Medulla oblongata (tissue), 1 donor: ENCODE measurements around the gene PTMA.
"Not testable (repeated sequence)": the region's sequence is repeated elsewhere in the genome, so short reads cannot be mapped to it uniquely, and the experiment has no call there.

Experiments used
- DNase-seq: peaks from one replicate; pipeline ENCODE4 v3.0.0-alpha.2; 2015; ENCODE audit errors: extremely low spot score

The PTMA gene

DNA sequence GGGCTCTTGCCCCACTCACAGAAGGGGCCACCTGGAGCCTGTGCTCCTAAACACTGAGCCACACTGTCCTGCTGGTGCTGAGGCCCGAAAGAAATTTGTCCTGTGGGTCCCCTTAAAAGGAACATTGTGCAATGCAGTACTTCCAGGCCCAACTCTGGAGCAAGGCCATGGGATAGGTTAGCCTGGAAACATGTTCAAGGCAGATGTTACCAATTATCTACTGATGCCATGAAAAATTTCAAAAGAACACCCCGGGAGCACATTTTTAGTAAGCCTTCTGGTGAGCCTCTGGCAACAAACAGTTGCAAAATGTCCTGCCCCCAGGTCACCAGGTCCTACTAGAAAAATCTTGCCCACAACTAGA is 12.3 kb upstream of the PTMA start:
- no peak for DNase-seq

DNA sequence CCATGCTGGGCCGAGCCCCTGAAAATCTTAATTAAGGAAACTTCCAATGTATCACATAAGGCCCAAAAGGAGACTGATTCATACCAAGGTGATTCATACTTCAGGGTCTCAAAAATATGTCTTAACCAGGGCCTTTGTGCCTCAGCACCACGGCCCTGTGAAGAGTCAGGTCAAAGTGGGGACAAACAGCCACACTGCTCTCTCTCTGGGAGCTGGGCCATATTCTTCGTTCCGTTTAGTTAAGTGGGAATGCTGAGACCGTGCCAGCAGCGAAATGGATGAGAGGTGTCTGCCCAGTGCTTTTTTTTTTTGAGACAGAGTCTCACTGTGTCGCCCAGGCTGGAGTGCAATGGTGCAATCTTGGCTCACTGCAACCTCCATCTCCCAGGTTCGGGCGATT is 9.3 kb upstream of the PTMA start:
- peak; percentile 77 for DNase-seq

DNA sequence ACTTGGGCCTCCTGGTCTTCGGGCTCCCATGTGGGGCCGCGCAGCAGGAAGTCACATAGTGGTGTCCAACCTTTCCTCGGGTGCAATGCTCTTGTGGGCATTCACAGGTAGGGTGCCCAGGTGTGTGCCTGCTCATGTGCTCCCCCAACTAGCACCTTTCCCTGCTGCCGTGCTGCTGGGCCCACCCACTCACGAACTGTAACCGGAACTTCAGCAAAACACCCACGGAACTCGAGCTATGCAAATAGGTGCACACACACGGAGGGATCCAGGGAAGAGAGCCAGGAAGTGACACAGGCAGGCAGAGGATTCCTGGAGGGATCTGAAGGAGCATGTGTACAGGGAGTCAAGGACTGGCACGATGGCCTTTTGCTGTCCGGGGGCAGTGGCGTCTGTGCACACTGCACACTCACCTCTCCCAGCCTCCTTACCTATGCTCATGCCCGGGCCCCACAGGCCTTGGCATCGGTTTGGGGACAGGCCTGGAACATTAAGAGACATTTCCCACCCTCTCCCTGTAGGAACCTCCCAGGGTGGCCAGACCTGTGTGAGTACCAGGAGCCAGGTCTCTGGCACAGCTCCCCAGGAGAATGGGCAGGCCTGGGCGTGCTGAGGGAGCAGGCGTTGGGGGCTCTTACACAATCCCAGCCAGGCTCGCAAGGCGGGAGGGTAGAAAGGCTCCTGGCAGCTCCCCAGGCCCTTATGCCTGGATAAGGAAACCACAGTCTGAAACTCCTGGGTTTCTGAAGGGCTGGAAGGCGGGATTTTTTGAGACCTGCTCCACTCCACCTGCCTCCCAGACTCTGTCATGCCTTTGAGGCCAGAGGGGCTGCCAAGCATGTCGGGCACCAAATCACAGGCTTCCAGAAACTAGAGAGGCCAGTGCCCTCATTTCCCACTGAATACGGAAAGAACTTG is 6.6 kb upstream of the PTMA start:
- peak; percentile 24 for DNase-seq

DNA sequence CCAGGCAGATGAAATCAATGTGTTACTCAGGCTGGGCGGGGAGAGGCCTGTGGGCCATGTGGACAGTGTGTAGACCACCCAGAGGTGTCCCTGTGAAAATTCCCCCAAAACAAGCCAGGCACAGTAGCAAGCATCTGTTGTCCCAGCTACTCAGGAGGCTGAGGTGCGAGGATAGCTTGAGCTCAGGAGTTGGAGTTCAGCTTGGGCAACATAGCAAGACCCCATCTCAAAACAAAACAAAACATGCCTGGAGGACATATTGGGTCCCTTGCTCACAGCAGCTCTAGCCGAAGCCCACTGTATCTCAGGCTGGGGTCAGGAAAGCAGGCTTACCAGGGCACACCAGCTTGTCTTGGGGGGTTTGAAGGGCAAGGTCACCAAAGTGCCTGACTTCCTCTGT is 4.3 kb upstream of the PTMA start:
- DNase-seq = no peak

DNA sequence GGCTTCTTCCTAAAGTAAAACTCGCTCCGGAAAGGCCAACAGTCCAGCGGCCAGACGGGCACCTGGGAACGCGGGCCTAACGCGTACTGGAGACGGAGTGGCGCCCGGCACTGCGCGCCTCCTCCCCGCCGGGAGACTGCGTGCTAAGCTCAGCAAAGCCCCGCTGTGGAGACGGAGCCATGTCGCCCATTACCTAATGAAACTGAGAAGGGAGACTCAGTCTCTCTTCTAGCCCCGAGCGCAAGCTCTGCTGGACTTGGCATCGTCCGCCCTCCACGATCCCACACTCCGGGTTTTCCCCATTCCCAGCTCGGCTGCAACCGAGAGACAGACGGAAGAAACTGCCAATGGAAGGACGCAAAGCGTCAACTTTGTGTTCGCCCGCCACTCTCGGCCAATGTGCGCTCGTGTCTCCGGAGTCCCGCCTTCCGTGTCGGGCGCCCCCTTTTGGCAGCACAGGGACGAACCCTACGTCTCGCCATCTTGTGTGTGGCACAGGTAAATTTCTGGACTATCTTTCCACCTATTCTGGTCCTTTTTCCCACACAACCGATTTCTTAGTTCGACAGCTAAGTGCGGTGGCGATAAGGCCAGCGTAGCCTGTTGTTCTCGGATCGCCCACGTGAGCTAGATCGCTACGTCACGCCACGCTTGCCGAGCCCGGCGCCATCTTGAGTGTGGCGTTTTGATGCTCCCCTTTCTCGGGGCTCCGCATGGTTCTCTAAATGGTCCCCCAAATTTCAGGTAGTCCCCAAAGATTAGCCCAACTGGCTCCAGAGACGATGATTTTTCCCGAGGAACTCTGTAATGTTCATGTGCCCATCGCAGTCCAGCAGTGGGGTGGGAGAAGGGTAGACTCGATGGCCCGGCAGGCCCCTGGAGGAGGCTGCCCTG is 1.3 kb upstream of the PTMA start:
- DNase-seq = peak; percentile 99

DNA sequence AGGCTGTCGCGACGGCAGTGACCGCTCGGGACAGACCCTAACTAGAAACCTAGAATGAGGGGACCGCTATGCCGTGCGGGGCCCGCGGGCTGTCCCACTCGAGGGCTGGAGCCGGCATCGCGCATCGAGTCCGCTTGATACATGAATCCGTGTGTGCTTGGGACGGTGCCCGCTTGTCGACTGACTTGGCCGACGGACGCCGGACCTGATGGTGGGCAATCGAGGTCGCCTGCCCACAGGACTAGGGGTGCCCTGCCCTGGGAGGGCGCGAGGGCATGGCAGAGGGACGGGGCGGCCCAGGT is 749 bp upstream of the PTMA start:
- DNase-seq = no peak

DNA sequence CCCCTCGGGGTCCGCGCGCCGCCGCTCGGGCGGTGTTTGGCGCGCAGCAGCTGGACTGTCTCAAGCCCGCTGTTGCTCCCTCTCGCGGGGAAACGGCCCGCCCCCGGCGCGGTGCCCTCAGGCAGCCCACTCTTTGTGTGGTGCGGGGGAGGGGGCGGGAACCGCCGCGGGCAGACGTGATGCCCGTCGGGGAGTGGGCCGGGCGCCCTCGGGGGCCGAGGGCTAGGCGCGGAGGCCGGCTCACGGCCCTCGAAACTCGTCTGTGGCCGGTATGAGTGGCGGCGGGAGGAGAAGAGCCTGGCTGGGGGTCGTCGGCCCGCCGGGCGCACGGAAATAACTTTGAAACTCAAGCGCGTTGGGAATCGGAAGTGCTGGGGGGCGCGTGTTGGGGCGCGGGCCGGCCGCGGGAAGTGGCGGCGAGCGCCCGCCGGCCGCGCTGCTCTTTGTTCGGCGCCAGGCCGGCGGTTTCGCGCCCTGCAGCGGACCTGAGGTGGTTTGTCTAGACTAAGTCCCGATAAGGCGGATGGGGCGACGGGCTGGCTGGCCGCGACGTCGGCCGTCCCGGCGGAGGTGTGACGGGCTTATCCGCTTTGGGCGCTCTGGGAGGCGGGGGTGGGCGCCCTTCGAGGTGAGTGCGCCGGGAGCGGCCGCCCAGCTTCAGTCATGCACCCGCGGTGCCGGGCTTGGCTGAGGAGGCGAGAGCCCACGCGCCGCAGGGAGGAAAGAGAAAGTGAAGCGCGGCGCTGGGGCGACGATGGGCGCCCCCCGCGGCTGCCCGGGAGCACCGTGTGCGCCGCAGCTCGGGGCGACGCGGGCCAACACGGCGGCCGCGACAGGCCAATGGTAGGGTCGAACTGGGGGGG is 679 bp downstream of the PTMA start:
- DNase-seq = no peak

DNA sequence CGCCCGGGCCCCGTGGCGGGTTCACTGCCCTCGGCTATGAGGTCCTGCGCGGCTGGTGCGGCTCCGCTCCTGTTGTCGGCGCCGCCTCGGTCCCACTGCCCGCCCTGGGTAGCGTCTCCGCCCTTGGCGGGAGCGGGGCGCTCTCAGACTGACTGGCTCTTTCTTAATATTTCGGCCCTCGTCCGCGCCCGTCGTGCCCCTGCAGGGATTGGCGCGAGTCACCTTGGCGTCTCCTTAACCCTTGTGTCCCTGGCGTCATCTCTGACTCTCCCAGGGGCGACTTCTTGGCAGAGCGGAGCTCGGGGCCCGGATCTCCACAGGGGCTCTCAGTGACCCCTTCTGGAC is 1.3 kb downstream of the PTMA start:
- DNase-seq = peak; percentile 55

DNA sequence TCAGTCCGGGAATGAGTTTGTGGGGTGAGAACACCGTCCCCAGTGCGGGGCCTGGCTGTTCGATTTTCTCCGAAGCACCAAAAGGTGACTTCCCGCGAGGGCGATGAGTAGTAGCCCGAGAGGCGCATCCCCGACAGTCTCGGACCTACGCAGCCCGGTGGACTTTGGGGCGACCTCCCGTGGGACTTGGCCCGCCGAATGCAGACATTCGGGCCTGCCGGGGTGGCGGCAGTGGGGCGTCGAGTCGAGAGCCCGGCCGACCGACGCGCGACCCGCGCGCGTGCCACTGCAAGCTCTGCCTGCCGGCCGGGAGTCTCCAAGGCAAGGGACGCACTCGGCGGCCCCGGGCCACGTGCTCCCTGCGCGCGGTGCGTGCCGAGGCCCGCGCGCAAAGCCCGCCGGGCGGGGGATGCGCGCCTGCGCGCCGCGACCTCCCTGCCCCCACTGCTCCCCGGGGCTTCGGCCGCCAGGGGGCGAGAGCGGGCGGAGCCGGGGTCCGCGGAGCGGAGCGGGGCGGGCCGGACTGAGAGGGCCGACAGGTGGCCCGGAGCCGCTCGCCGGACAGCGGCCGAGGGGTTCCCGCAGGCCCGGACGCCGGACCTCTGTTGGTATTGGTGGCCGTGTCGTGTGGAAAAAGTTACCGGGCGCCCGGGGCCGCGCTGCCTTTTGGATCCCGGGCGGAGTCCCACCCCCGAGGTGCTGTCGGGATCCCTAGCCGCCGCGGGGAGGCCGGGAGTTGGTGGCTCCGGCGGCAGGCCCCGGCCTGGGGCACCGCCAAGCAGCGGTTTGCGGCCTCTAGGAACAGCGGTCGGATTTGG is 1.9 kb downstream of the PTMA start:
- DNase-seq = peak; percentile 85

DNA sequence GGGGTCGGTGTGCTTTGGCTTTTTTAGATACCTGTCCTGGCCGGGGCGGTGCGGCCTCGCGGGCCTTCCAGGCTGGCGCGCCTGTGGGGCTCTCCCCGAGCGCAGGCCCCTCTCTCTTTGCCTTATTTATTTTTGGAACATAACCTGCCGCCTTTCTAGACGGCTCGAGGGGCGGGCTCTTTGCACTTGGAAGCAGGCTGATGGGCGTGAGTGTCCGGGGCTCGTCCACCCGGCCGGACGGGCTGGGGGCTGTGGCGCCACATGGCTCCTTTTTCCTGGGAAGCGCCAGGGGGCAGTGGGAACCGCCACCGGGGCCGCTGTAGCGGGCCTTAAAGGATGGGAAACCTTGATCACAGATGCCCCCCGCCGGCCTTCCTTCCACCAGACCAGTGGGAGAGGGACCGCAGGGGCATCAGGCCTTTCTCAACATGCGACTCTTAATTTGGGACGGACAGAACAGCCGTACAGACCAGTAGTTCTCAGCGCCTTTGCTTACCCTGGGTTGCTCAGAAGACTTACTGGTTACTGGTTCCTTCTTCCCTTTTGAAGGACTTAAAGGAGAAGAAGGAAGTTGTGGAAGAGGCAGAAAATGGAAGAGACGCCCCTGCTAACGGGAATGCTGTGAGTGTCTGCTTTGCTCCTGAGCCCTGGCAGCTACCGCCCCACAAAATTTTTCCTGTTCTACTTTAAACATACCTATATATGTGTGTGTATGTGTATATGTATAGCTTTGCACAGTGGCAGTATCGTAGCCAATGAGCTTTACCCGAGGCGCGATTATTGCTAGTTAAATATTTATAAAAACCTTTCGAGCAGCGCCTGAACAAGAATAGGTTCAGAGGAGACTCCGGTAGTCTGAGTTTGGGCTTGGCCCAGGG is 2.7 kb downstream of the PTMA start:
- peak; percentile 55 for DNase-seq

DNA sequence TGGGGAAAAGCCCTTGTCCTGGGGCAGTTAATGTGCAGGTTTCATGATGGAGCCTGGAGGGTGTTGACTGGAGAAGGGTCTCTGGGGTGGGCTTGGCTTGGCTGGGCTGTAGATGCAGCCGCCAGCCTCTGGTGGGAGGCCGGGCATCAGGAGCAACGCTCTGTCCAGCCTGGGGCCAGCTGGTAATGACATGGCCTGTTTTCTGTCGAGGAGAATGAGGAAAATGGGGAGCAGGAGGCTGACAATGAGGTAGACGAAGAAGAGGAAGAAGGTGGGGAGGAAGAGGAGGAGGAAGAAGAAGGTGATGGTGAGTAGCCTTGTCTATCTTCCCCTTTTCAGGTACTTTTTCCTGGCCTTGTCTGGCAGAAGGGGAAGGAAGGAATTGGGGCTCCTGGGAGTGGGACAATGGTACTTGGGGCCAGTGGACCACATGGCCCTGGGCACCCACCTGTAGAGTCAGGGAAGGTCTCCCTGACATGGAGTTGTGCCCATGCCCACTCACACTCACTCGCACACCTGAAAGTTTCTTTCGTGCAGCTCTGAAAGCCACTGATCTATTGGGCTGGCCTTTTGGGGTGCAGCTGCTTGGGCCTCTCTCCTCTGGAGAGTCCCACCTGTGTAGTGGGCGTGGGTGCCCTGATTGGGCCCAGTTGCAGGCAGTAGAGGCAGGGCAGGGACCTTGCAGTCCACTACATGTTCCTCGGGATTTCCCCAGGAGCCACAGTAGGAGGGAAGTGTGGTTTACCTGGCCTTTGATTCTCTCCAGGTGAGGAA is 3.5 kb downstream of the PTMA start:
- DNase-seq = no peak

DNA sequence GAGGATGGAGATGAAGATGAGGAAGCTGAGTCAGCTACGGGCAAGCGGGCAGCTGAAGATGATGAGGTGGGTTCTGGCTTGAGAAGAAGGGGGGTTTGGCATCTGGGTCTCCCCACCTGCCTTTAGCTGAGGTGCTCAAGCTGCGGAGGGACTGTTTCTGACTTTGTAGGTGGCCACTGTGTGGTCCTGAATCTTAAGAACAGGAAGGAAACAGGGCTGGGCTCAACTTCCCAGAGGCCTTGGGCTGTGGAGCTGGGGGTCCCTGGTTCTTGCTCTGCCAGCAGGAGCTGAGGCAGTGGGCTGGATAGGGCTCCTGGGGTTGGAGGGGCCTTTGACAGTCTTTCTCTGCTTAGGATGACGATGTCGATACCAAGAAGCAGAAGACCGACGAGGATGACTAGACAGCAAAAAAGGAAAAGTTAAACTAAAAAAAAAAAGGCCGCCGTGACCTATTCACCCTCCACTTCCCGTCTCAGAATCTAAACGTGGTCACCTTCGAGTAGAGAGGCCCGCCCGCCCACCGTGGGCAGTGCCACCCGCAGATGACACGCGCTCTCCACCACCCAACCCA is 4.2 kb downstream of the PTMA start:
- DNase-seq = not testable (repeated sequence)

DNA sequence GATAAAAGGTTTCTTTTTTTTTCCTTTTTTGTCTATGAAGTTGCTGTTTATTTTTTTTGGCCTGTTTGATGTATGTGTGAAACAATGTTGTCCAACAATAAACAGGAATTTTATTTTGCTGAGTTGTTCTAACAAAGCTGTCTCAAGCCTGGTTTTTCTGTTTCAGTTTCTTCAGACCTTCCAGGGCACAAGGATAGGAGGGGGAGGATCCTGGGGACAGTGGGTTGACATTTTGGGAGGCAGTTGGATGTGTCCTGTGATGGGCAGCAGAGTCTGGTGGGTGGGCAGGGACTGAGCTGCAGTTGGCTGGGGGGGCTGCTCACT is 5.0 kb downstream of the PTMA start:
- DNase-seq = not testable (repeated sequence)

DNA sequence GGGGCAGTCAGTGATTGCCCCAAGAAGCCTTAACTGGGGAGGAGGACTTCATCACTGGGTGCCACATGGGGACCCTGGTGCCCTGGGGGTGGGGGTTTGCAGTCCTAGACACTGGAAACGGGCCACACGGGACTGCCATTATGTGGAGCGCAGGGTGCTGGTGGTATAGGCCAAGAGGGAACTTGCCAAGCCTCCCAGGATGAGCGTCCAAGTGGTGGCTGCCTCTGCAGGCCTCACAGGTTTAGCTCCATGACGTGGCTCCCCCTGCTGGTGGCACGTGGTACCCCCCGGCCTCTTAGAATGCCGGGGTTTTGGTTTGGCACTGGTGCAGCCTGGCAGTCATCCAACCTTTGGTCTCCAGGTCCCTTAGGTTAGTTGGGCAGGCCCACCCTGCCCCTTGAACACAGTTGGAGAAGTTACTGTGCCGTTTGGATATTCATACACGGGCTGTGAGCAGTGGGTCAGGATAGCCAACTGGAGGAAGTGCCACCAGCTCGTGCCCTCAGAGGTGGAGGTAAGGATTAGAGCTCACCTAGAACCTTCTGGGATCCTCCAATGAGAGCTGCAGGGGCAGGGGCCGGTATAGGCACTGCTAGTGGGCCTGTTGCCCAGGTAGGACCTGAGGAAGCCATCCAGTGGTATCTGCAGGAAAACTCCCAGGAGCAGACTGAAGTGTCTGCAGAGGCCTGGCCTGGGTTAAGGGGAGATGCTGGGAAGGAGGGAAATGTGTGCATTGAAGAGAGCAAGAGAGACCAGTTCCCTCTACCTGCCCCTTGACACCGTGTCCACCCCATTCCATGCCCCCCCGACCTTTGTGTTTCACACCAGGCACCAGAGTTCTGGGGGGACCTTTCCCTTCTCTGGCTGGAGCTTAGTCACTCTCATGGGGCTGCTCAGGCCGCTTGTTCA is 5.7 kb downstream of the PTMA start:
- DNase-seq = peak; percentile 91

DNA sequence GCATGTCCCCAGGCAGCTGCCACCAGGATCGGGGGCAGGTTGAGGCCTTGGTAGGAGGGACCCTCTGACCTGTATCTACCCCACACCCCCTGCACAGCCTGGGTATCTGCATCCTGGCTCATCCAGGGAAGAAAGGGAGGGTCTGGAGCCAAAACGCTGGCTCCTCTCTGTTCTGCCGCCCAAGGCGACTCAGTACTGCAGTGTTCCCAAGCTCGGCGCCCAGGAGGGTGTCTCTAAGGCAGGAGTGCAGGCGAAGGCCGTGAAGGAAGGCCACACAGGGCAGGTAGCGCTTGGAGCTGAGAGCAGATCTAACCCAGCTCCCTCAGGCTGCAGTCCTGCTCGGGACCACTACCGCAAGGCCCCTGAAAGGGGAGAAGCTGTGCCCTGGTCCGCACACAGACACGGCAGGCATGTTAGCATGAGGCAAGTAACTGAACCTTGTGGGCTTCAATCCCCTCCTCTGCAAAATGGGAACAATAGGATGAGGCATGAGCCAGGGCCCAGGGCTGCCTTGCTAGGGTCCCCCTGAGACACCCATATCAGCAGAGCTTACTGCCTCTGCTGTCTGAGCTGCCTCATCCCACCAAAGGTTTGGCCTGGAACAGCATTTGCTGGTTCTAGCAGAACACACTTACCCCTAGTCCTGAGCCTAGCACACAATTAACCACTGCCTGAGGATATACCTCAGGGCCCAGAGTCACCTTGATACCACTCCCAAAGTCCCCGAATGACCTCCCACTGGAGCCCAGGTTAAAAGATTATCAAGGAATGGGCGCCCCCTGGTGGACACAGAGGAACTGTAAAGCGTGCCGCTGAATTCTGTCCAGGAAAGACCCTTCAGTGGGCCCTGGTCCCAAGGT is 6.5 kb downstream of the PTMA start:
- DNase-seq = peak; percentile 87

DNA sequence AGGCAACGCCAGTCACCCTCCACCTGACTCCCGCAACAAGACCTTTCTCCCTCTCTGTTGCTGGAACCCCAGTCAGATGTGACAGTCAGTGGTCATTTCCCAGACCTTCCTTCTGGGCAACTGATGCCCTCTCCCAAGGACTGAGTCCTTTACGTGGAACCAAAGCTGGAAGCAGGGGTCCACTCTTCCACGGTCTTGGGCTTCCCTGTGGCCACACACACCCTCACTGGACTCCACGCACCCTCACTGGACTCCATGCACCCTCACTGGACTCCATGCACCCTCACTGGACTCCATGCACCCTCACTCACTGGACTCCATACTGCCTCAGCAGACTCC is 7.1 kb downstream of the PTMA start:
- DNase-seq = no peak

DNA sequence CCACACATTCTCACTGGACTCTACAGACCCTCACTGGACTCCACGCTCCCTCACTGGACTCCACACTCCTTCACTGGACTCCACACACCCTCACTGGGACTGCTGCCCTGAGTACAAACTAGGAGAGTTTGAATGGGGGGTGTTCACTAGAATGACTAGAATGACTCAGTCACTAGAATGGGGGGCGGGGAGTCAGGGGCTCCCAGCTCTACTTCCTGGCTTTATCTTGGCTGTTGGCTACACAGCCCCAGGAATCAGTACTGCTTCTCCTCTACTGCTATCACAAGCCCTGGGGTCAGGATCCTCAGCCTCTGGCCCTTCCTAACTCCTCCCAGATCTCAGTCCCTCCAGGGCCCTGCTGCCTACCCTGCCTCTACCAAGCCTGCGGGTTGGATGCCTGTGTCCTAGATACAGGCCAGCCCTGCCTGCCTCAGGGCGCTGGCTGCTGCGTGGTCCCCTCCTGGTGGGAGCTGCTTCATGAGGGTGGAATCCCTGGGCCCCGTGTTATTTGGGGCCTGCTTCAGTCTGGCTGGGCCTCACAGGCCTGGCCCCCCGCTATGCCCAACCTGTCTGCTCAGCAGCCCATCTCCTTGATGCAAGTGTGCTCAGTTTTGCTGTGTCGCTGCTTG is 7.8 kb downstream of the PTMA start:
- no peak for DNase-seq
